PC-9 (cell line): Measurements from ENCODE around the gene ACP6. TPM values are rescaled to one million over a fixed set of nuclear protein-coding genes. Genes with fewer than 3 reads are reported as not detected.

Experiments used
- BruUV-seq: library from RNA; stranded (reverse); fragments of 400-500 nt; replicated peaks from 2 replicates; lab custom pipeline; 2021; lab: Mats Ljungman, UMichigan
- CTCF ChIA-PET: fragments of 300-600 bp; sonication (Branson Sonifier 250); formaldehyde crosslinking; loops from one replicate; lab custom pipeline; 2022; ENCODE audit warnings: antibody characterized with exemption; lab: Charles Lee
- POLR2A ChIA-PET: fragments of 300-600 bp; sonication (Branson Sonifier 250); formaldehyde crosslinking; loops from one replicate; lab custom pipeline; 2022; ENCODE audit warnings: antibody characterized with exemption; ENCODE audit not compliant: unreplicated experiment; lab: Charles Lee
- DNase-seq, 2 experiments: peaks; one replicate each; pipeline versions ENCODE4 v3.0.0 to v3.0.0-alpha.2; 2015 to 2022; ENCODE audit warnings: mixed read lengths in 1 of 2
- H2AFZ ChIP-seq: fragments of 200-600 bp; sonication (generic); 2 replicates; pipeline ENCODE4 v1.8.1; 2017; ENCODE audit warnings: antibody characterized with exemption
- H3F3A ChIP-seq: fragments of 200-600 bp; sonication (generic); 2 replicates; pipeline ENCODE4 v1.8.1; 2017; ENCODE audit warnings: antibody characterized with exemption, mild to moderate bottlenecking, low read depth; ENCODE audit not compliant: insufficient read depth
- H3K27ac ChIP-seq: fragments of 200-600 bp; sonication (generic); 2 replicates; pipeline ENCODE4 v1.6.1; 2016; ENCODE audit warnings: mixed run types
- H3K27me3 ChIP-seq: fragments of 200-600 bp; sonication (generic); 2 replicates; pipeline ENCODE4 v1.6.1; 2016; ENCODE audit warnings: low read depth, mixed run types; ENCODE audit not compliant: insufficient read depth
- H3K36me3 ChIP-seq: fragments of 200-600 bp; sonication (generic); 2 replicates; pipeline ENCODE4 v1.6.1; 2016; ENCODE audit warnings: low read depth, mixed run types
- H3K4me1 ChIP-seq: fragments of 200-600 bp; sonication (generic); replicated peaks from 2 replicates; pipeline ENCODE4 v1.6.1; 2016; ENCODE audit warnings: mixed run types; ENCODE audit not compliant: insufficient read depth
- H3K4me2 ChIP-seq: fragments of 200-600 bp; sonication (generic); 2 replicates; pipeline ENCODE4 v1.6.1; 2017; ENCODE audit warnings: mixed run types
- H3K4me3 ChIP-seq: fragments of 200-600 bp; sonication (generic); 2 replicates; pipeline ENCODE4 v1.6.1; 2016; ENCODE audit warnings: mixed run types
- H3K79me2 ChIP-seq: fragments of 200-600 bp; sonication (generic); 2 replicates; pipeline ENCODE4 v1.6.1; 2017; ENCODE audit warnings: low read depth, mixed run types
- H3K9me2 ChIP-seq: fragments of 200-600 bp; sonication (generic); 2 replicates; pipeline ENCODE4 v1.8.1; 2017; ENCODE audit warnings: mild to moderate bottlenecking; ENCODE audit not compliant: insufficient read depth
- H3K9me3 ChIP-seq: fragments of 200-600 bp; sonication (generic); 2 replicates; pipeline ENCODE4 v1.8.1; 2016; ENCODE audit warnings: low read depth; ENCODE audit not compliant: insufficient read depth
- H4K20me1 ChIP-seq: fragments of 200-600 bp; sonication (generic); 2 replicates; pipeline ENCODE4 v1.8.1; 2017; ENCODE audit not compliant: insufficient read depth
- EZH2 ChIP-seq: fragments of 200-600 bp; sonication (generic); IDR thresholded peaks from 2 replicates; pipeline ENCODE4 v1.8.0; 2017; ENCODE audit warnings: antibody characterized with exemption, low read depth
- intact Hi-C: fragments of 100-400 bp; cut with micrococcal nuclease; formaldehyde crosslinking; loops from one replicate; pipeline ENCODE4 v1.10.0; 2022; ENCODE audit not compliant: unreplicated experiment
- total RNA-seq: library from RNA; stranded (reverse); gene quantifications from 2 replicates; pipeline ENCODE4 v1.2.3, GENCODE V29; 2021
- TF ChIP-seq, protein P1 (sequence below): fragments of 200-600 bp; sonication (generic); conservative IDR thresholded peaks from 2 replicates; pipeline ENCODE4 v1.6.1; 2017; ENCODE audit warnings: mixed run types, antibody characterized with exemption, mild to moderate bottlenecking, moderate library complexity

Gene ACP6
- total RNA-seq, 1 experiment from 2014 or later = 71.4 TPM

DNA sequence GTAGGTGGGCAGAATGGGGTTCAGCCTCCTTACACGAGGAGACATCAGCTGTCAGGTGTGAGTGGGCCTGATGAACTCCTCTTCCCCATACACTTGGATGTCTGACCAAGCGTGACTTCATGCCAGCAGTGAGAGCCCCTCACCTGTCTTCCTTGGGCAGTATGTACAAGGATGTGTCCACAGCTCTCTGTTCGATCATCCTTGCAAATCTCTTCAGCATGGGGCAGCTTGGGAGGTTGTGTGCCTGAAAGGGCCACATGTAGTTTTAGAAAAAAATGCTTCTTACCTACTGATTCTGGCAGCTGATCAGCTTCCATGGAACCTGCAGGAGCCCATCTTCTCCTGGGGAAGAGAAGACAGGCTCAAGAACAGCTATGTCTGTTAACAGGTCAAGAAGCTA is 18.0 kb downstream of the ACP6 start:
- Histone ChIP-seq H3K27me3 (no peaks in the 10 kb centered on the region), H3K9me2 (no peaks in the 10 kb centered on the region), H3F3A (peaks cover 11% of the 10 kb centered on the region; the same call in 1 of the 2 replicates), H2AFZ (no peak overlapping the region), H4K20me1 (no peaks in the 10 kb centered on the region), H3K4me3 (no peak overlapping the region), H3K4me1 (peaks cover 13% of the 10 kb centered on the region), H3K4me2 (no peak overlapping the region), H3K36me3 (peaks cover 79% of the 10 kb centered on the region), H3K27ac (peak overlapping the region; percentile 23), H3K9me3 (0 out of 2 replicates have a peak, but pooled peaks cover 4% of the 10 kb centered on the region), H3K79me2 (no peaks in the 10 kb centered on the region)
- TF ChIP-seq, protein P1, sequence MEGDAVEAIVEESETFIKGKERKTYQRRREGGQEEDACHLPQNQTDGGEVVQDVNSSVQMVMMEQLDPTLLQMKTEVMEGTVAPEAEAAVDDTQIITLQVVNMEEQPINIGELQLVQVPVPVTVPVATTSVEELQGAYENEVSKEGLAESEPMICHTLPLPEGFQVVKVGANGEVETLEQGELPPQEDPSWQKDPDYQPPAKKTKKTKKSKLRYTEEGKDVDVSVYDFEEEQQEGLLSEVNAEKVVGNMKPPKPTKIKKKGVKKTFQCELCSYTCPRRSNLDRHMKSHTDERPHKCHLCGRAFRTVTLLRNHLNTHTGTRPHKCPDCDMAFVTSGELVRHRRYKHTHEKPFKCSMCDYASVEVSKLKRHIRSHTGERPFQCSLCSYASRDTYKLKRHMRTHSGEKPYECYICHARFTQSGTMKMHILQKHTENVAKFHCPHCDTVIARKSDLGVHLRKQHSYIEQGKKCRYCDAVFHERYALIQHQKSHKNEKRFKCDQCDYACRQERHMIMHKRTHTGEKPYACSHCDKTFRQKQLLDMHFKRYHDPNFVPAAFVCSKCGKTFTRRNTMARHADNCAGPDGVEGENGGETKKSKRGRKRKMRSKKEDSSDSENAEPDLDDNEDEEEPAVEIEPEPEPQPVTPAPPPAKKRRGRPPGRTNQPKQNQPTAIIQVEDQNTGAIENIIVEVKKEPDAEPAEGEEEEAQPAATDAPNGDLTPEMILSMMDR = no peak
- TF ChIP-seq EZH2 = no peak
- POLR2A ChIA-PET = interaction anchor here (0.6 kb wide), 1 partner anchor 20 kb away, joined by 16 read pairs; no protein-coding TSS in a partner anchor
- intact Hi-C loops = no loop called here
- no TSS peak for BruUV-seq
- DNase-seq = no peak
- CTCF ChIA-PET = interaction anchor here (0.6 kb wide), 1 partner anchor 170 kb away, joined by 3 read pairs; no protein-coding TSS in a partner anchor

DNA sequence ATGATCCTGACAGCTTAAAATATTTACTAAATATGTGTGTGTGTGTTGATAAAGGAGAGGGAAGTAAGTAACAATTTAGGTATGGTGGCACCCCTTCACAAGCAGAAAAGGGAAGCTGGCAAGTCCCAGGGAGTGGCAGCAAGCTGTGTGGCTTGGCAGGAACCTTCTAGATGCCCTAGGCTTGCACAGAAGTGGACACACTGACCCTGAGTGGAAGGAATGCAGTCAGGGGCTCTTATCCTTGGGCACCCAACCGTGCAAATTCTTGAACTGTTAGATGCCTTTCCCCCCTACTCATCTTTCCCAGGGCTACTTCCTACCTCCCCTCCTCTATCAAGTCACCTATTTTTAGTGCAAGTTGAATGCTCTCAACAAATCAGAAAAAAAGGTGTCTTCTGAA is 18.9 kb downstream of the ACP6 start:
- Histone ChIP-seq H2AFZ (no peak overlapping the region), H3F3A (peaks cover 11% of the 10 kb centered on the region; the same call in 1 of the 2 replicates), H3K79me2 (no peaks in the 10 kb centered on the region), H3K4me1 (peaks cover 13% of the 10 kb centered on the region), H4K20me1 (no peaks in the 10 kb centered on the region), H3K27ac (peak overlapping the region; percentile 23; the same call in 1 of the 2 replicates), H3K4me2 (no peak overlapping the region), H3K9me2 (no peaks in the 10 kb centered on the region), H3K4me3 (no peak overlapping the region), H3K9me3 (0 out of 2 replicates have a peak, but pooled peaks cover 4% of the 10 kb centered on the region), H3K36me3 (peaks cover 79% of the 10 kb centered on the region), H3K27me3 (no peaks in the 10 kb centered on the region)
- ChIA-PET POLR2A (no interaction called here), CTCF (interaction anchor here (0.7 kb wide), 1 partner anchor 64 kb away, joined by 3 read pairs; no protein-coding TSS in a partner anchor)
- intact Hi-C loops = no loop called here
- BruUV-seq = no TSS peak
- DNase-seq = peak; percentile 21 to 56
- TF ChIP-seq EZH2 = no peak
- TF ChIP-seq, protein P1 = no peak

DNA sequence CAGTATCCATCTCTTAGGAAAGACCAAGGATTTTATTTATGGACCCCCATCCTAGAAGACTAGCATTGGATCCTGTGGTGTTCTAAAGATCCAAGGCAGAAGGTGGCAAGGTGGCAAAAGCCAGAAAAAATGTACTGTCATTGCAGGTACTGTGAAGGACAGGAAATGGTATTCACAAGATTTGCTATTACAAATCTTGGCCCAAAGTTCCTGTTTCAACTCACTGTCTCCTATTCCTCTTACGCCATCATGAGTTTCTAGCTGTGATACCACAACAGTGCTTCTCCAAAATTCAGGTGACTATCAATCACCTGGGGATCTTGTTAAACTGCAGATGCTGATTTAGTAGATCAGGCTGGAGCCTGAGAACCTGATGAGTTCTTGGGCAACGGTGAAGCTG is 21.4 kb downstream of the ACP6 start:
- Histone ChIP-seq H3K9me3 (0 out of 2 replicates have a peak, but pooled peaks cover 4% of the 10 kb centered on the region), H3K27me3 (no peaks in the 10 kb centered on the region), H3K4me2 (no peak overlapping the region), H2AFZ (no peak overlapping the region), H3K9me2 (no peaks in the 10 kb centered on the region), H3K36me3 (peaks cover 75% of the 10 kb centered on the region), H3K79me2 (no peaks in the 10 kb centered on the region), H3K27ac (no peak overlapping the region), H3F3A (peaks cover 20% of the 10 kb centered on the region; the same call in 1 of the 2 replicates), H4K20me1 (no peaks in the 10 kb centered on the region; the same call in 1 of the 2 replicates), H3K4me1 (peaks cover 13% of the 10 kb centered on the region), H3K4me3 (no peak overlapping the region)
- intact Hi-C loops = no loop called here
- no peak for DNase-seq
- POLR2A ChIA-PET = no interaction called here
- no TSS peak for BruUV-seq
- CTCF ChIA-PET = no interaction called here
- no peak for TF ChIP-seq EZH2
- TF ChIP-seq, protein P1 = no peak
